G401.6 (cell line): ENCODE results near the gene CIDEB.

Experiments
- FAIRE-seq: peaks from 2 replicates; lab custom pipeline; 2012; peaks lifted over from hg19 to GRCh38; lab: Jason Lieb, UNC

CIDEB gene

DNA sequence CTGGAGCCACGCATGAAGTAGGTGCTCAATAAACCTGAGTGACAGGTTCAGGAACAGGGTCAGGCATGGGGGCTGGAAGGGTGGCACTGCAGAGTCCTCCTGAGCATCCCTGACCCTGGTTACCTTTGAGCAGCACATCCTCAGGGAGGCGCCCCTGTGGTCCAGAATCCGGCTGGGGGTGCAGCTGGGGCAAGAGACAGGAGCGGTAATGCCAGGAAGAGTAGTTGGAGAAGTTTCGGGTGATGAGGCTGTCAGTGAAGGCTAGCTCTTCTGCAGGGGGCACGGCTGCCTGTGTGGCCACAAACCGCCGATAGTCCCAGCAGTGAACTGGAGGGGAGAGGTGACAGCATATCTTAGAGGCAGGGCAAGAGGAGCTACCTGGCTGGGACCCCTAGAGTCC is 38.4 kb downstream of the CIDEB start:
- no peak for FAIRE-seq

DNA sequence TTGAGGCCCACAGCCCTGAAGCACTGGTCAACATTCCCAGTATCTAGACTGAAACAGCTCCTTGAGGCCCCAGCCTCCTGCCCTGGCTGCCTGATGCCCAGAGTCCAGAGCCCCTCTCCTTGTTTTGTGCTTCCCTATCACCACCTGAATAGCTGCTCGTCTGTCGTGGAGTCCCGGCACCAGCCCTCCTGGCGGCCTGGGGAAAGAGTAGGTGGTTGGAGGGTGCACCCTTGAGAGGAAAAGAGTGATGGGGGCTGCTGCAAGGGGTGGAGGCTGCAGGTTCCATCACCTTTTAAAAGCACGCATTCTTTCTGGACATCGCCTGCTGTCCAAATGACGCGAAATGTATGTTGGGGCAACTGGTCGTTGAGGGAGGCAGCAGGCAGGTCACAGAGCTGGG is 39.6 kb downstream of the CIDEB start:
- FAIRE-seq: no peak

DNA sequence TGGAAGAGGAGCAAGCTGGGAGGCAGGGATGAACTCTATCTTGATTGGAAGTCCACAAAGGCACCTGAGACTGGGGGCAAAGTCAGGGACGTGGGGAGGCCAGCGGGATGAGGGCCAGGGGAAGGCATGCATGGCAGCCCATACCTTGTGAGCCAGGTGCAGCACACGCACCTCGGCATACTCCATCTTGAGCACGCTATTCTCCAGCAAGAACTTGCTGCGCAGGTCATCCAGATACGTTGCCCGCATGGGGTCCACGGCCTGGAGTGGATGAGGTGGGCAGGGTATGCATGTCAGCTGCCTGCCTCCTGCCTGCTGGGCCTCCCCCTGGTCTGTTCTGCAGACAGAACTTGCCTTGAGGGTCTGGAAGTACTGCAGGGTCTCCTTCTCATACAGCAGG is 40.3 kb downstream of the CIDEB start:
- no peak for FAIRE-seq

- no peak for FAIRE-seq
These were observed 41.2 kb downstream of the CIDEB start for GRCh38 chr14:24266344-24267244.

DNA sequence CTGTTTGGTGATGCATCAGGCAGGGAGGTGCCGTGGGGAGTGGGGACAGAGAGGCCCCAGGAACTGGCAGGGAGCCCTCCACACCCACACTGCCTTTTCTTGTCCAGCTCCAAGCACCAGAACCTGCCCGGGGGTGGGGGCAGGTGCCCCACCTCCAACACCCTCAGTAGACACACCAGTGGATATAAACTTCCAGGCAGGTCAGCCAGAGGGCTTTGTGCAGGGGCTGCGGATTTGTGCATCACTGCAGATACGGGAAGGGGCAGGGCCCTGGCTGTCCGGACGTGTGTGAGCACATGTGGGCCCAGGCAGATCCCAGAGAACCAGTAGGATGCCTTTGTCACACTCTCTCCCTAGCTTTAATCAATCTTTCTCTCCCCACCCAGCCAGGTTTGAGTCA is 43.5 kb downstream of the CIDEB start:
- FAIRE-seq: no peak

DNA sequence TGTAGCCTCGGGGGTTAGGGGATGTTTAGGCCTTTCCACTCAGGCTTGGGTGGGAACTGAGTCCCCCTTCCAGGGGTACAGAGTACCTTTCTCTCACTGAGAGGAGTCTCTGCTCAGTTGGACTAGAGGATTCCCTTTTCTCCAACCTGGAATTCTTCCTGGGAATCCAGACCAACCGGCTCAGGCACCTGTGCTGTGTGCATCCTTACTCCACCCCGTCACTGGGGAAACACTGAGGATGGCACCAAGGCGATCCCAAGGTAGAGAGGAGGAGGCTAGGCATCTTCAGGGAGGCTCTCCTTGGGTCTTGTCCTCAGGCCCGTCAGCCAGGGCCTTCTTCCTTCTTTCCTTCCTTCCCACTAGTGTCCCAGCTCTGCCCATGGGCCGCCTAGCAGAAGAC is 43.9 kb downstream of the CIDEB start:
- FAIRE-seq: no peak

GRCh38 chr14:24262821-24263733 is 44.7 kb downstream of the CIDEB start, which contains the start of gene TGM1:
Gene TGM1 (minus strand): TSS chr14:24263177. CDS start chr14:24262352, 825 bp downstream.
- FAIRE-seq: no peak

GRCh38 chr14:24261969-24262327 is 45.8 kb downstream of the CIDEB start:
- no peak for FAIRE-seq

- FAIRE-seq: no peak
These were observed 46.4 kb downstream of the CIDEB start for GRCh38 chr14:24261256-24261968.

GRCh38 chr14:24260780-24261157 is 47.0 kb downstream of the CIDEB start:
- FAIRE-seq: no peak

DNA sequence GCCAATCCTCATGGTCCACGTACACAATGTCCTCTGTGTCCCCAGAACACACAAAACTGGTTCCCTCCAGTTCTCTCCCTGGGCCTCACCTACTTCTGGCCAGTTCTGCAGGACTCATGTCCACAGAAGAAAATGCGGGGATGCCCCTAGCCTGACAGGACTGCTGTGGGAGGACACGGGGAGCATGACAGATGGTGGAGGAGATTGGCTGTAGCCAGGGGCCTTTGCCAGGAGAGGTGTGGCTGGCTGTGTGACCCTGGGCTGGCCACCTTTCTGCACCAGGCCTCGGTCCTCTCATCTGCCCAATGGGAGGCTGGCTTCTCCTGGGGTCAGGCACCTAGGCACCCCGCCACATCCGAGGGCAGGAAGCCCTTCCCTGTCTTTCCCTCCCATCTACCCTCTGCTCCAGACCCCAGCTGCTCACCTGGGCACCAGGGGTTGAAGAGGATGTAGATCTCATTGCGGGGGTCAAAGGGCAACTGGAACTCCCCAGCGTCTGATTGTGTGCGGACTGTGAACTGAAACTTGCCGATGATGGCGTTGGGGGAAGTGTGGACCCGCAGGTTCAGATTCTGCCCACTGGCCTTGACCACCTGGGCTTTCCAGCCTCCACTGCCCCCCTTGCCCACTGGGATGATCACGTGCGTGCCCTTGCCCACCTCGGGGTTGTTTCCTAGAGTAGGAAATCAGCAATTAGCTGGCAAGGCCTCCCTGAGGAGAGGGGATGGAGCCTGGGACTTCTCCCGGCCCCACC is 47.6 kb downstream of the CIDEB start:
- no peak for FAIRE-seq

DNA sequence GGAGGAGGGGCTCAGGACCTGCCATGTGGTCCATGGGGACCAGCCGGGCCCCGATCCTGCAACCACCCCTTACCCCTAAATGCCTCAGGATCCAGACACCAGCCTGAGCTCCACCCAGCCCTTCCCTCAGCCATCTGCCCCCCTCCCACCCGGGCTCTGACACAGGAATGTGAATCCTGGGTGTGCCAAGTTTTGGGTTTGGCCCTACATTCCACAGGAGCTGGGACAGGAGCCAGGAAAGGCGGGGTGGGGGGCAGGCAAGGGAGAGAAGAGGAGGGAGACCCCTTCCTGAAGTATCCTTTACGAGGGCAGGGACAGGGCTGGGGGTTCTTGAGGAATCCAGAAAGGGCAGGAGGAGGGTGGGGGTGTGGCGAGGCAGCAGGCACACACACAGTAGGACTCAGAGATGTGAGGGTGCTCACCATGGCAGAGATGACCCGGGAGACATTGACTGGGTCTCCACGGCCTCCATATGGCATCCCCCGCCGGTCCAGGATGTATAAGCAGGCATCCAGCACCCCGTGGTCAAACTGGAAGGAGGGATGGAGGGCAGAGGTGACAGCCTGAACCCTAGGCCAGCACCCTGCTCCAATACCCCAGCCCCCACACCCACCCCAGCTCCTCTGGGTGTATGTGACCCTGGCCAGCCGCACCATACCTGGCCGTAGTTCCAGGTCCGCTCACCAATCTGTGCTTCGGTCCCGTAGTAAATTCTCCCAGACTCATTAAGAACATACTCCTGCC is 48.3 kb downstream of the CIDEB start:
- FAIRE-seq: no peak

- no peak for FAIRE-seq
These were observed 49.1 kb downstream of the CIDEB start for GRCh38 chr14:24258548-24259265.

DNA sequence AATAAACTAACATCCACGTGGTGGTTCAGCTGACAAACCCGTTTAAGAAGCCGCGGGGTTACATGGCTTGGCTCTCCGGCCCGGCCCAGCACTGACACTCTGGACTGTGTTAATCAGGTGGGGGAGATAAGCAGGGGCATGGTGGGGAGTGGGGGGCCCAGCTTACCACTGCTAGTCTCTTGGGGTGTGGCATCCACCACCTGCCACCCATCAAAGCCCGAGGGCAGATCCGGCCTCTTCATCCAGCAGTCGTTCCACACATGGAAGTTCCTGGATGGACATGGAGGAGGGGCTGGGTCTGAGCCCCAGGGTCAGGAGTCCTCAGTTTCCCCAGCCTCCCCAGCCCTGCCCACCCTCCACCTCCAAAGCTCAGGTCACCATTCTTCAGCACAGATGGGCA is 49.7 kb downstream of the CIDEB start:
- FAIRE-seq: no peak

DNA sequence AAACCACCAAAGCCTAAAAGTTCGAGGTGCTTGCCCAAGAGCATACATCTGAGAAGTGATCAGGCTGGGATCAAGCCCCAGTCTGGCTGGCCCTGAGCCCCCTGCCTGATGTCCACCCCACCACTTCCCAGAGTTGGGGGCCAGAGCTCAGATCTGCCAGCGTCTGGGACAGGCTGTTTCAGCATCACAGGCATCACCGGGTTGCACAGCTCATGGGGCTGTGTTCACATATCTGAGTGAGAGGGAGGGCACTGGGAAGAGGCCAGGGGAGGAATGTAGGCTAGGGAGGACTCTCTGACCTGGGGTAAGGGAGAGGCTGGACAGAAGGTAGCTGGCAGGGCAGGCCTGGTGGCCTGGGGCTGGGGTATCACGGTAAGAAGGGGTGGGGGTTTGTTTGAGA is 50.8 kb downstream of the CIDEB start:
- no peak for FAIRE-seq

- no peak for FAIRE-seq
These were observed 51.7 kb downstream of the CIDEB start for GRCh38 chr14:24255931-24256711.

DNA sequence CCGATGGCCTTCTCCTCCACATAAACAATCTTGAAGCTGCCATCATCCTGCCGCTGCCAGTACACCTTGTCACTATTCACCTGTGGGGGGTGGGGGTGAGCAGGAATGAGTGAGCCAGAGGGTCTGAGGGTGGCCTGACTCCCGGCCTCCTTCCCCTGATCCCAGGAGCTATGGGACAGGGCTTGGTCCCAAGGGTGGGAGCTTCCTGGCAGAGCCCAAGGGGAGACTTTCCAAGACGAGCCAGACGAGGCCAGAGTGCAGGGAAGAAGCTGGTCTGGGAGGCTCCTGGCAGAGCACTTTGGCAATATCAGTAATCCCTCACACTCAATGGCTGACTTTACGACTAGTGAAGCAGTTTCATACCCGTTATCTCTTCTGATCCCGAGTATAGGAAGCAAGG is 52.3 kb downstream of the CIDEB start:
- no peak for FAIRE-seq
